ENCODE measurements around the gene AK2. TPM values are rescaled to one million over a fixed set of nuclear protein-coding genes. Genes with fewer than 3 reads are reported as not detected.

AK2 gene
- total RNA-seq, 1 donor from 2014 or later = 74.6 TPM

GRCh38 chr1:32972814-32973428 lies 63.8 kb downstream of the AK2 start:
- peaks cover 7% of the 10 kb centered on the region for H3K27me3 Mint-ChIP-seq (ENCODE audit: unreplicated experiment)
- no peak for TF ChIP-seq CTCF (IDR thresholded peaks at IDR 0.05; ENCODE audit: unreplicated experiment)
- no peaks in the 10 kb centered on the region for H3K36me3 Mint-ChIP-seq (ENCODE audit: low read depth, unreplicated experiment)
- peaks cover 19% of the 10 kb centered on the region for H3K4me1 Mint-ChIP-seq (ENCODE audit: unreplicated experiment)
- DNase-seq (ENCODE audit: low spot score) = peak; percentile 56
- no peak overlapping the region for H3K27ac Mint-ChIP-seq (ENCODE audit: unreplicated experiment)
- H3K9me3 Mint-ChIP-seq (ENCODE audit: unreplicated experiment) = no peaks in the 10 kb centered on the region
- H3K4me3 Mint-ChIP-seq (ENCODE audit: unreplicated experiment) = peak overlapping the region; percentile 85

GRCh38 chr1:32971576-32971975 lies 65.1 kb downstream of the AK2 start:
- peaks cover 10% of the 10 kb centered on the region for H3K4me1 Mint-ChIP-seq (ENCODE audit: unreplicated experiment)
- no peak for DNase-seq (ENCODE audit: low spot score)
- TF ChIP-seq CTCF (IDR thresholded peaks at IDR 0.05; ENCODE audit: unreplicated experiment) = no peak
- no peak overlapping the region for H3K27ac Mint-ChIP-seq (ENCODE audit: unreplicated experiment)
- no peaks in the 10 kb centered on the region for H3K36me3 Mint-ChIP-seq (ENCODE audit: low read depth, unreplicated experiment)
- no peak overlapping the region for H3K4me3 Mint-ChIP-seq (ENCODE audit: unreplicated experiment)
- peaks cover 7% of the 10 kb centered on the region for H3K27me3 Mint-ChIP-seq (ENCODE audit: unreplicated experiment)
- H3K9me3 Mint-ChIP-seq (ENCODE audit: unreplicated experiment) = no peaks in the 10 kb centered on the region

GRCh38 chr1:32971156-32971555 lies 65.5 kb downstream of the AK2 start:
- DNase-seq (ENCODE audit: low spot score) = no peak
- Mint-ChIP-seq H3K27ac (ENCODE audit: unreplicated experiment) (no peak overlapping the region), H3K27me3 (ENCODE audit: unreplicated experiment) (peaks cover 7% of the 10 kb centered on the region), H3K9me3 (ENCODE audit: unreplicated experiment) (no peaks in the 10 kb centered on the region), H3K4me1 (ENCODE audit: unreplicated experiment) (peaks cover 10% of the 10 kb centered on the region), H3K4me3 (ENCODE audit: unreplicated experiment) (no peak overlapping the region), H3K36me3 (ENCODE audit: low read depth, unreplicated experiment) (no peaks in the 10 kb centered on the region)
- no peak for TF ChIP-seq CTCF (IDR thresholded peaks at IDR 0.05; ENCODE audit: unreplicated experiment)

- no peak for DNase-seq (ENCODE audit: low spot score)
- no peak for TF ChIP-seq CTCF (IDR thresholded peaks at IDR 0.05; ENCODE audit: unreplicated experiment)
- Mint-ChIP-seq H3K4me1 (ENCODE audit: unreplicated experiment) (peaks cover 12% of the 10 kb centered on the region), H3K36me3 (ENCODE audit: low read depth, unreplicated experiment) (peaks cover 3% of the 10 kb centered on the region), H3K27me3 (ENCODE audit: unreplicated experiment) (peaks cover 7% of the 10 kb centered on the region), H3K4me3 (ENCODE audit: unreplicated experiment) (no peak overlapping the region), H3K9me3 (ENCODE audit: unreplicated experiment) (no peaks in the 10 kb centered on the region), H3K27ac (ENCODE audit: unreplicated experiment) (no peak overlapping the region)
These were observed 67.1 kb downstream of the AK2 start for GRCh38 chr1:32969566-32969965.

- H3K9me3 Mint-ChIP-seq (ENCODE audit: unreplicated experiment) = no peaks in the 10 kb centered on the region
- H3K4me1 Mint-ChIP-seq (ENCODE audit: unreplicated experiment) = peaks cover 15% of the 10 kb centered on the region
- no peak for TF ChIP-seq CTCF (IDR thresholded peaks at IDR 0.05; ENCODE audit: unreplicated experiment)
- no peak for DNase-seq (ENCODE audit: low spot score)
- H3K27me3 Mint-ChIP-seq (ENCODE audit: unreplicated experiment) = peaks cover 9% of the 10 kb centered on the region
- H3K4me3 Mint-ChIP-seq (ENCODE audit: unreplicated experiment) = no peak overlapping the region
- peaks cover 3% of the 10 kb centered on the region for H3K36me3 Mint-ChIP-seq (ENCODE audit: low read depth, unreplicated experiment)
- H3K27ac Mint-ChIP-seq (ENCODE audit: unreplicated experiment) = no peak overlapping the region
These were observed 68.7 kb downstream of the AK2 start for GRCh38 chr1:32967888-32968568.

Data from endothelial cell (in vitro differentiated cells).